ENCODE data around the gene SLC38A10.

DNA sequence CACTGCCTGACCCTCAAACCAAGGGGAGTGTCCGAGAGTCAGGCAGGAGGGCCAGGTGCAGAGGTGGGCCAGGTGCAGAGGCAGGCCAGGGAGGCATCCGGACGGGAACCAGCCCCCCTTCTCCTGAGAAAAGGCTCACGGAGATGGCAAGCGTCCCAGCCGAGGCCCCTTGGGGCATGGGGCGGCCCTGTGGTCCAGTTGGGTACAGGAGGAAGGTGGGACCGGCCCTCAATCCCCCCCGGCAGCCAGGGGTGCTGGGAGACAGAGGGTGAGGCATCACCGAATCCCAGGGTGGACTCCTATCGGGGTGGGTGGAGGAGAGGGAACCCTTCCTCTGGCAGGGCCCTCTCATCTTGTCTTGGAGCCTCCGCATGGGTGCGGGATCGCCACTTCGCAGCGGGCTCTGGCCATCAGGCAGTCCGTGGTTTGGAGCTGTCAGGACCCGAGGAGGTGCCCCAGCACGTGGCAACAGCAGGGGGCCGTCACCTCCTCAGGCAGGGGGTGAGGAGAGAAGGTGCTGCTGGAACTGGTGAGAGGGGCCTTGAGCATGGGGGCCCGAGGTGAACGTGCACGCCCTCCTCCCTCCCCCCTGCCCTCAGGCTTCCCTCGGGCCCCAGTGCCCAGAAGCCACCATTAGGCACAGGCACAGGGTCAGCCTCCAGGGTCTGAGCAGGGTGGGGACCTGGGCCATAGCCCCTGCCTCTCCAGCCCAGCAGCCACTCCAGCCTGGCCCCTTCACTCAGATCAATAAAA is 38.7 kb upstream of the SLC38A10 start:
- TF ChIP-seq NFXL1 (IDR thresholded peaks at IDR 0.05; ENCODE audit: borderline replicate concordance): no peak
- TF ChIP-seq CREB1 (IDR thresholded peaks at IDR 0.05; ENCODE audit: low read depth): no peak
- TF ChIP-seq, protein P1, sequence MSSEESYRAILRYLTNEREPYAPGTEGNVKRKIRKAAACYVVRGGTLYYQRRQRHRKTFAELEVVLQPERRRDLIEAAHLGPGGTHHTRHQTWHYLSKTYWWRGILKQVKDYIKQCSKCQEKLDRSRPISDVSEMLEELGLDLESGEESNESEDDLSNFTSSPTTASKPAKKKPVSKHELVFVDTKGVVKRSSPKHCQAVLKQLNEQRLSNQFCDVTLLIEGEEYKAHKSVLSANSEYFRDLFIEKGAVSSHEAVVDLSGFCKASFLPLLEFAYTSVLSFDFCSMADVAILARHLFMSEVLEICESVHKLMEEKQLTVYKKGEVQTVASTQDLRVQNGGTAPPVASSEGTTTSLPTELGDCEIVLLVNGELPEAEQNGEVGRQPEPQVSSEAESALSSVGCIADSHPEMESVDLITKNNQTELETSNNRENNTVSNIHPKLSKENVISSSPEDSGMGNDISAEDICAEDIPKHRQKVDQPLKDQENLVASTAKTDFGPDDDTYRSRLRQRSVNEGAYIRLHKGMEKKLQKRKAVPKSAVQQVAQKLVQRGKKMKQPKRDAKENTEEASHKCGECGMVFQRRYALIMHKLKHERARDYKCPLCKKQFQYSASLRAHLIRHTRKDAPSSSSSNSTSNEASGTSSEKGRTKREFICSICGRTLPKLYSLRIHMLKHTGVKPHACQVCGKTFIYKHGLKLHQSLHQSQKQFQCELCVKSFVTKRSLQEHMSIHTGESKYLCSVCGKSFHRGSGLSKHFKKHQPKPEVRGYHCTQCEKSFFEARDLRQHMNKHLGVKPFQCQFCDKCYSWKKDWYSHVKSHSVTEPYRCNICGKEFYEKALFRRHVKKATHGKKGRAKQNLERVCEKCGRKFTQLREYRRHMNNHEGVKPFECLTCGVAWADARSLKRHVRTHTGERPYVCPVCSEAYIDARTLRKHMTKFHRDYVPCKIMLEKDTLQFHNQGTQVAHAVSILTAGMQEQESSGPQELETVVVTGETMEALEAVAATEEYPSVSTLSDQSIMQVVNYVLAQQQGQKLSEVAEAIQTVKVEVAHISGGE (CRISPR knock-in tag; IDR thresholded peaks at IDR 0.05): no peak
- TF ChIP-seq POLR2AphosphoS5 (IDR thresholded peaks at IDR 0.05; ENCODE audit: low read length): no peak
- no peak for TF ChIP-seq SPI1 (IDR thresholded peaks at IDR 0.05; ENCODE audit: borderline replicate concordance, insufficient read depth, low read depth, low read length)
- TF ChIP-seq MEF2A (IDR thresholded peaks at IDR 0.05; ENCODE audit: insufficient read depth, low read depth, low read length): no peak
- TF ChIP-seq, protein P2, sequence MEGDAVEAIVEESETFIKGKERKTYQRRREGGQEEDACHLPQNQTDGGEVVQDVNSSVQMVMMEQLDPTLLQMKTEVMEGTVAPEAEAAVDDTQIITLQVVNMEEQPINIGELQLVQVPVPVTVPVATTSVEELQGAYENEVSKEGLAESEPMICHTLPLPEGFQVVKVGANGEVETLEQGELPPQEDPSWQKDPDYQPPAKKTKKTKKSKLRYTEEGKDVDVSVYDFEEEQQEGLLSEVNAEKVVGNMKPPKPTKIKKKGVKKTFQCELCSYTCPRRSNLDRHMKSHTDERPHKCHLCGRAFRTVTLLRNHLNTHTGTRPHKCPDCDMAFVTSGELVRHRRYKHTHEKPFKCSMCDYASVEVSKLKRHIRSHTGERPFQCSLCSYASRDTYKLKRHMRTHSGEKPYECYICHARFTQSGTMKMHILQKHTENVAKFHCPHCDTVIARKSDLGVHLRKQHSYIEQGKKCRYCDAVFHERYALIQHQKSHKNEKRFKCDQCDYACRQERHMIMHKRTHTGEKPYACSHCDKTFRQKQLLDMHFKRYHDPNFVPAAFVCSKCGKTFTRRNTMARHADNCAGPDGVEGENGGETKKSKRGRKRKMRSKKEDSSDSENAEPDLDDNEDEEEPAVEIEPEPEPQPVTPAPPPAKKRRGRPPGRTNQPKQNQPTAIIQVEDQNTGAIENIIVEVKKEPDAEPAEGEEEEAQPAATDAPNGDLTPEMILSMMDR (IDR thresholded peaks at IDR 0.05 in 2 of 3, conservative IDR thresholded peaks at IDR 0.05 in 1 of 3; ENCODE audit: control insufficient read depth in 2 of 3, extremely low read depth in 1 of 3, insufficient read depth in 1 of 3, low read depth in 3 of 3, low read length in 3 of 3): no peak
- TF ChIP-seq, protein P3, sequence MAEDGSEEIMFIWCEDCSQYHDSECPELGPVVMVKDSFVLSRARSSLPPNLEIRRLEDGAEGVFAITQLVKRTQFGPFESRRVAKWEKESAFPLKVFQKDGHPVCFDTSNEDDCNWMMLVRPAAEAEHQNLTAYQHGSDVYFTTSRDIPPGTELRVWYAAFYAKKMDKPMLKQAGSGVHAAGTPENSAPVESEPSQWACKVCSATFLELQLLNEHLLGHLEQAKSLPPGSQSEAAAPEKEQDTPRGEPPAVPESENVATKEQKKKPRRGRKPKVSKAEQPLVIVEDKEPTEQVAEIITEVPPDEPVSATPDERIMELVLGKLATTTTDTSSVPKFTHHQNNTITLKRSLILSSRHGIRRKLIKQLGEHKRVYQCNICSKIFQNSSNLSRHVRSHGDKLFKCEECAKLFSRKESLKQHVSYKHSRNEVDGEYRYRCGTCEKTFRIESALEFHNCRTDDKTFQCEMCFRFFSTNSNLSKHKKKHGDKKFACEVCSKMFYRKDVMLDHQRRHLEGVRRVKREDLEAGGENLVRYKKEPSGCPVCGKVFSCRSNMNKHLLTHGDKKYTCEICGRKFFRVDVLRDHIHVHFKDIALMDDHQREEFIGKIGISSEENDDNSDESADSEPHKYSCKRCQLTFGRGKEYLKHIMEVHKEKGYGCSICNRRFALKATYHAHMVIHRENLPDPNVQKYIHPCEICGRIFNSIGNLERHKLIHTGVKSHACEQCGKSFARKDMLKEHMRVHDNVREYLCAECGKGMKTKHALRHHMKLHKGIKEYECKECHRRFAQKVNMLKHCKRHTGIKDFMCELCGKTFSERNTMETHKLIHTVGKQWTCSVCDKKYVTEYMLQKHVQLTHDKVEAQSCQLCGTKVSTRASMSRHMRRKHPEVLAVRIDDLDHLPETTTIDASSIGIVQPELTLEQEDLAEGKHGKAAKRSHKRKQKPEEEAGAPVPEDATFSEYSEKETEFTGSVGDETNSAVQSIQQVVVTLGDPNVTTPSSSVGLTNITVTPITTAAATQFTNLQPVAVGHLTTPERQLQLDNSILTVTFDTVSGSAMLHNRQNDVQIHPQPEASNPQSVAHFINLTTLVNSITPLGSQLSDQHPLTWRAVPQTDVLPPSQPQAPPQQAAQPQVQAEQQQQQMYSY (CRISPR knock-in tag; IDR thresholded peaks at IDR 0.05): no peak
- no peak for TF ChIP-seq NR2C1 (IDR thresholded peaks at IDR 0.05)
- TF ChIP-seq EED (IDR thresholded peaks at IDR 0.05; ENCODE audit: low read depth): no peak
- no peak for TF ChIP-seq RFX5 (IDR thresholded peaks at IDR 0.05; ENCODE audit: low read depth, low read length)
- TF ChIP-seq NFYA (IDR thresholded peaks at IDR 0.05; ENCODE audit: borderline replicate concordance, low read depth, low read length): no peak
- no peak for TF ChIP-seq EP300 (IDR thresholded peaks at IDR 0.05; ENCODE audit: borderline replicate concordance in 1 of 2, control insufficient read depth in 1 of 2, low read depth in 2 of 2, low read length in 2 of 2)
